Hepatocyte (in vitro differentiated cells): ENCODE measurements around the gene SH3RF3.

Experiments
- CTCF ChIP-seq: fragments of 200-600 bp; sonication (generic); IDR thresholded peaks from 2 replicates; pipeline ENCODE4 v1.5.1; 2016; ENCODE audit warnings: antibody characterized with exemption, mild to moderate bottlenecking; ENCODE audit not compliant: poor library complexity
- EZH2 ChIP-seq: fragments of 200-600 bp; sonication (generic); IDR thresholded peaks from 2 replicates; pipeline ENCODE4 v1.6.1; 2016; ENCODE audit warnings: antibody characterized with exemption, mild to moderate bottlenecking, borderline replicate concordance
- EZH2phosphoT487 ChIP-seq: fragments of 200-600 bp; sonication (generic); IDR thresholded peaks from one replicate; pipeline ENCODE4 v1.6.1; 2018; ENCODE audit warnings: antibody characterized with exemption, mild to moderate bottlenecking, low read depth, moderate library complexity; ENCODE audit not compliant: unreplicated experiment, severe bottlenecking

DNA sequence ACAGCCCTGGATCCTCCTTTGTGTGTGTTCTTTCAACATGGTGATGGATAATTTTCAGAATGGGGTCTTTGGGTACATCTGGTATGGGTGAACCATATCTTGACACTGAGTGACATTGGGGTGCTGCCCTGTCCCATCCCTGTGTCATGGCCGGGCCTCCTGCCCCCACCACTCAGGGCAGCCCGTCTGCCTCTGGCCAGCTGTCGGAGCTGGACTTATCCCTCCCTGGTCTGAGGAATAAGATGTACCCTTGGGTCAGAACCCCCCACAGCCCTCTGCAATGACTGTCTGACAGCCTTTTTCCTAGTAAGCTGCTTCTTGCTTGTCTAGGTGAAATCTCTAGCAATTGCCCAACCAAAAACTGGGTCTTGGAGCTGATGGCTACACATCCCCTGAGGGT lies 142.9 kb downstream of the SH3RF3 start:
- TF ChIP-seq EZH2 (no peak), CTCF (no peak), EZH2phosphoT487 (no peak)
